Keratinocyte (primary cell): Measurements from ENCODE around the gene RBM10. TPM values are rescaled to one million over a fixed set of nuclear protein-coding genes. Genes with fewer than 3 reads are reported as not detected.

ENCODE experiments used
- DNase-seq: peaks from one replicate; pipeline ENCODE4 v3.0.0-alpha.2; 2011; ENCODE audit warnings: low read depth, missing footprints, low spot score
- FAIRE-seq: peaks from 2 replicates; lab custom pipeline; 2011; peaks lifted over from hg19 to GRCh38; lab: Jason Lieb, UNC
- H2AFZ ChIP-seq: 2 replicates; pipeline ENCODE4 v1.6.0; 2012; ENCODE audit warnings: low read length, control low read depth, inconsistent platforms; ENCODE audit not compliant: control insufficient read depth
- H3K27ac ChIP-seq: 2 replicates; pipeline ENCODE4 v1.5.1; 2011; ENCODE audit warnings: low read length; ENCODE audit not compliant: control insufficient read depth, insufficient read depth
- H3K27me3 ChIP-seq: 3 replicates; pipeline ENCODE4 v1.6.0; 2011; ENCODE audit warnings: low read length; ENCODE audit not compliant: control insufficient read depth, insufficient read depth; ENCODE audit errors: extremely low read depth
- H3K36me3 ChIP-seq, 2 experiments: 2 replicates in 1 of 2; 3 replicates in 1 of 2; pipeline ENCODE4 v1.5.1; 2011; ENCODE audit warnings: low read length in 2 of 2, mild to moderate bottlenecking in 1 of 2; ENCODE audit not compliant: control insufficient read depth in 2 of 2, insufficient read depth in 2 of 2; ENCODE audit errors: extremely low read depth in 1 of 2
- H3K4me1 ChIP-seq: 3 replicates; pipeline ENCODE4 v1.5.1; 2011; ENCODE audit warnings: low read length; ENCODE audit not compliant: control insufficient read depth, insufficient read depth; ENCODE audit errors: extremely low read depth
- H3K4me2 ChIP-seq: 3 replicates; pipeline ENCODE4 v1.6.0; 2011; ENCODE audit warnings: low read depth, low read length; ENCODE audit not compliant: control insufficient read depth, insufficient read depth; ENCODE audit errors: extremely low read depth
- H3K4me3 ChIP-seq, 3 experiments: fragments of 200-600 bp in 1 of 3; sonication (generic) in 1 of 3; 2 replicates in 2 of 3; 3 replicates in 1 of 3; pipeline ENCODE4 v1.5.1; 2011 to 2016; ENCODE audit warnings: low read length in 3 of 3, mild to moderate bottlenecking in 3 of 3, control low read depth in 2 of 3, inconsistent platforms in 1 of 3, low read depth in 1 of 3, mixed read lengths in 1 of 3, mixed run types in 1 of 3, moderate library complexity in 1 of 3; ENCODE audit not compliant: control insufficient read depth in 2 of 3, insufficient read depth in 2 of 3; ENCODE audit errors: extremely low read depth in 1 of 3
- H3K79me2 ChIP-seq: 2 replicates; pipeline ENCODE4 v1.6.0; 2012; ENCODE audit warnings: low read length; ENCODE audit not compliant: control insufficient read depth, insufficient read depth
- H3K9ac ChIP-seq: 3 replicates; pipeline ENCODE4 v1.6.0; 2011; ENCODE audit warnings: low read length; ENCODE audit not compliant: control insufficient read depth, insufficient read depth; ENCODE audit errors: extremely low read depth
- H3K9me1 ChIP-seq: 3 replicates; pipeline ENCODE4 v1.6.0; 2011; ENCODE audit warnings: low read length; ENCODE audit not compliant: control insufficient read depth, insufficient read depth; ENCODE audit errors: extremely low read depth
- H3K9me3 ChIP-seq: 2 replicates; pipeline ENCODE4 v1.5.1; 2012; ENCODE audit warnings: low read depth, low read length; ENCODE audit not compliant: control insufficient read depth
- H4K20me1 ChIP-seq: 3 replicates; pipeline ENCODE4 v1.6.0; 2011; ENCODE audit warnings: low read length; ENCODE audit not compliant: control insufficient read depth, insufficient read depth; ENCODE audit errors: extremely low read depth
- CTCF ChIP-seq, 3 experiments: IDR thresholded peaks in 1 of 3; conservative IDR thresholded peaks in 1 of 3; optimal IDR thresholded peaks in 1 of 3; 2 replicates in 2 of 3; 3 replicates in 1 of 3; pipeline versions ENCODE3 to v1.5.1; 2011; ENCODE audit warnings: low read length in 3 of 3, mild to moderate bottlenecking in 3 of 3, moderate library complexity in 2 of 3, control low read depth in 1 of 3, inconsistent platforms in 1 of 3; ENCODE audit not compliant: insufficient read depth in 2 of 3; ENCODE audit errors: extremely low read depth in 1 of 3
- EZH2 ChIP-seq: IDR thresholded peaks from one replicate; pipeline ENCODE4 v1.6.1; 2012; ENCODE audit warnings: inconsistent platforms, mild to moderate bottlenecking, low read length, moderate library complexity
- dilution Hi-C: fragments of 300-500 bp; cut with MboI; formaldehyde crosslinking; loops from one replicate; pipeline ENCODE4 v1.7.0; 2020; ENCODE audit warnings: low sequenced_read_pairs; ENCODE audit not compliant: extremely low pct_ligation_motif_present
- polyA plus RNA-seq, 5 experiments: library from polyadenylated mRNA; depleted of rRNA in 3 of 5; stranded (reverse) in 3 of 5; stranded (forward) in 1 of 5; unstranded in 1 of 5; fragments of >200 nt; gene quantifications; 1 replicate in 1 of 5; 2 replicates in 3 of 5; 3 replicates in 1 of 5; pipeline versions ENCODE4 v1.2.1 to v1.2.3, GENCODE V29; 2011 to 2012; ENCODE audit warnings: missing spikeins in 2 of 5, low read depth in 1 of 5, low replicate concordance in 1 of 5

The RBM10 gene
- polyA plus RNA-seq, 1 donor (not counting 4 experiments of a cell fraction or from before 2014, with no cell fraction given), result 10.8 TPM

- dilution Hi-C loops, result no loop called here
- DNase-seq (peak; percentile 68), FAIRE-seq (peak; percentile 73)
- peak overlapping the region; percentile 69 for H3K9ac ChIP-seq
- H3K9me1 ChIP-seq, result no peaks in the 10 kb centered on the region
- H3K9me3 ChIP-seq, result no peaks in the 10 kb centered on the region
- H3K4me1 ChIP-seq, result no peaks in the 10 kb centered on the region
- H3K27ac ChIP-seq, result peak overlapping the region; percentile 60
- no peaks in the 10 kb centered on the region for H3K79me2 ChIP-seq
- no peaks in the 10 kb centered on the region for H3K36me3 ChIP-seq
- no peaks in the 10 kb centered on the region for H4K20me1 ChIP-seq
- peak overlapping the region; percentile 43 to 84 (median 69) for H3K4me3 ChIP-seq
- peak overlapping the region; percentile 96 for H2AFZ ChIP-seq
- H3K27me3 ChIP-seq, result no peaks in the 10 kb centered on the region
- TF ChIP-seq CTCF (optimal IDR thresholded peaks at IDR 0.05 in 1 of 3, IDR thresholded peaks at IDR 0.05 in 1 of 3, conservative IDR thresholded peaks at IDR 0.05 in 1 of 3; ENCODE audit: extremely low read depth in 1 of 3, insufficient read depth in 2 of 3, low read length in 3 of 3), result no peak
- TF ChIP-seq EZH2, result no peak
- peak overlapping the region; percentile 73 for H3K4me2 ChIP-seq
Measured at GRCh38 chrX:47129157-47129898, 15.7 kb upstream of the RBM10 start.

GRCh38 chrX:47129899-47130358 is 15.1 kb upstream of the RBM10 start:
- TF ChIP-seq CTCF (optimal IDR thresholded peaks at IDR 0.05 in 1 of 3, IDR thresholded peaks at IDR 0.05 in 1 of 3, conservative IDR thresholded peaks at IDR 0.05 in 1 of 3; ENCODE audit: extremely low read depth in 1 of 3, insufficient read depth in 2 of 3, low read length in 3 of 3), result no peak
- no peak for TF ChIP-seq EZH2
- dilution Hi-C loops, result no loop called here
- Histone ChIP-seq H3K4me3 (peak overlapping the region; percentile 43 to 84 (median 69)), H3K9ac (peak overlapping the region; percentile 41), H2AFZ (no peak overlapping the region), H3K9me1 (no peaks in the 10 kb centered on the region), H3K36me3 (no peaks in the 10 kb centered on the region), H4K20me1 (no peaks in the 10 kb centered on the region), H3K4me1 (no peaks in the 10 kb centered on the region), H3K27ac (no peak overlapping the region), H3K9me3 (no peaks in the 10 kb centered on the region), H3K79me2 (no peaks in the 10 kb centered on the region), H3K4me2 (peak overlapping the region; percentile 77), H3K27me3 (no peaks in the 10 kb centered on the region)
- DNase-seq (no peak), FAIRE-seq (no peak)
